GM12875 (cell line): ENCODE results near the gene ERBB3.

Experiments used
- H3K4me3 ChIP-seq: one replicate; pipeline ENCODE4 v1.5.1; 2011; ENCODE audit warnings: low read depth, low read length, control low read depth
- TF ChIP-seq, protein P1 (sequence below): IDR thresholded peaks from 2 replicates; pipeline ENCODE4 v1.5.1; 2011; ENCODE audit warnings: low read depth, mild to moderate bottlenecking, control low read depth, inconsistent platforms, low read length, moderate library complexity, borderline replicate concordance; ENCODE audit not compliant: insufficient read depth

Gene ERBB3

DNA sequence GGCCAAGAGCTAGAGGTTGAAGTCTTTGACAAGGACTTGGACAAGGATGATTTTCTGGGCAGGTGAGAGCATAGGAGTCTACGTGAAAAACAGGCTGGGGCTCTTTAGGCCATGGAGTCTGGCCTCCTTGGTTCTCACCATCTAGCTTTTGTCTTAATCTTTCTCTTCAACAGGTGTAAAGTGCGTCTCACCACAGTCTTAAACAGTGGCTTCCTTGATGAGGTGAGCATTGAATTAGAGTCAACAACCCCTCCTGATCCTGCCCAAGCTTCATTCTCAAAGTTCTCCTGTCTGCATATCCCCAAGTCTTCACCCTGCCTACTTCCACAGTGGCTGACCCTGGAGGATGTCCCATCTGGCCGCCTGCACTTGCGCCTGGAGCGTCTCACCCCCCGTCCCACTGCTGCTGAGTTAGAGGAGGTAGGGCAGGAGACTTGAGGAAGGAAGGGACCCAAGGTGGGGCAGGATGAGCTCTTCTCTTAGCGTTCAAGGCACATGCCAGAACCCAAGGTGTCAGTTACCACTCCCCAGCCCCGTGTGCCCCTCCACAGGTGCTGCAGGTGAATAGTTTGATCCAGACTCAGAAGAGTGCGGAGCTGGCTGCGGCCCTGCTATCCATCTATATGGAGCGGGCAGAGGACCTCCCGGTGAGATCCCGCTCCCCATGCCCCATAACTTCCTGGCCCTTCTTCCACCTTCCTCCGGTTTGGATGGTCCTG, 58.0 kb downstream of the ERBB3 start:
- H3K4me3 ChIP-seq: no peak overlapping the region
- TF ChIP-seq, protein P1, sequence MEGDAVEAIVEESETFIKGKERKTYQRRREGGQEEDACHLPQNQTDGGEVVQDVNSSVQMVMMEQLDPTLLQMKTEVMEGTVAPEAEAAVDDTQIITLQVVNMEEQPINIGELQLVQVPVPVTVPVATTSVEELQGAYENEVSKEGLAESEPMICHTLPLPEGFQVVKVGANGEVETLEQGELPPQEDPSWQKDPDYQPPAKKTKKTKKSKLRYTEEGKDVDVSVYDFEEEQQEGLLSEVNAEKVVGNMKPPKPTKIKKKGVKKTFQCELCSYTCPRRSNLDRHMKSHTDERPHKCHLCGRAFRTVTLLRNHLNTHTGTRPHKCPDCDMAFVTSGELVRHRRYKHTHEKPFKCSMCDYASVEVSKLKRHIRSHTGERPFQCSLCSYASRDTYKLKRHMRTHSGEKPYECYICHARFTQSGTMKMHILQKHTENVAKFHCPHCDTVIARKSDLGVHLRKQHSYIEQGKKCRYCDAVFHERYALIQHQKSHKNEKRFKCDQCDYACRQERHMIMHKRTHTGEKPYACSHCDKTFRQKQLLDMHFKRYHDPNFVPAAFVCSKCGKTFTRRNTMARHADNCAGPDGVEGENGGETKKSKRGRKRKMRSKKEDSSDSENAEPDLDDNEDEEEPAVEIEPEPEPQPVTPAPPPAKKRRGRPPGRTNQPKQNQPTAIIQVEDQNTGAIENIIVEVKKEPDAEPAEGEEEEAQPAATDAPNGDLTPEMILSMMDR: no peak

DNA sequence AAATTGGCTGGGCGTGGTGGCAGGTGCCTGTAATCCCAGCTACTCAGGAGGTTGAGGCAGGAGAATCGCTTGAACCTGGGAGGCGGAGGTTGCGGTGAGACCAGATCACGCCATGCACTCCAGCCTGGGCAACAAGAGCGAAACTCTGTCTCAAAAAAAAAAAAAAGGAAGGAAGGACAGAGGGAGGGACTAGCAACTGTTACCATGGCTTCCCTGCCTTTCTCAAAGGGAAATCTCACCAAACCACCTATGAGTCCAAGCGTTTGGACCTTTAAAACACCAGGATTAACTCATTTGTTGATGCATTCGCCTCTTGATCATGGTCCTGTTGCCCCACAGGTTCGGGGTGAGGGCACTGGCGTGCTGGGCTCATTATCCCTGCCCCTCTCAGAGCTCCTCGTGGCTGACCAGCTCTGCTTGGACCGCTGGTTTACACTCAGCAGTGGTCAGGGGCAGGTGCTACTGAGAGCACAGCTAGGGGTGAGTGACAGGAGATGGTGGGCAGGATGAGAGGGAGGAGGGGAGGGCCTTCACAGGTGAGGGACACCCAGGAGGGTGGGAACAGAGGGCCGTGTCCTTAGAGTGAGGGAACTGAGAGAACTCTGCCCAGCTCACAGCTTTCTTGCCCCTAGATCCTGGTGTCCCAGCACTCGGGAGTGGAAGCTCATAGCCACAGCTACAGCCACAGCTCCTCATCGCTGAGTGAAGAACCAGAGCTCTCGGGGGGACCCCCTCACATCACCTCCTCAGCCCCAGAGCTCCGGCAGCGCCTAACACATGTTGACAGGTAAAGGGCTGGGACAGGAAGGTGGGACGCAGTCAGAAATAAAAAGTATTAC, 62.2 kb downstream of the ERBB3 start:
- TF ChIP-seq, protein P1: no peak
- H3K4me3 ChIP-seq: no peak overlapping the region

DNA sequence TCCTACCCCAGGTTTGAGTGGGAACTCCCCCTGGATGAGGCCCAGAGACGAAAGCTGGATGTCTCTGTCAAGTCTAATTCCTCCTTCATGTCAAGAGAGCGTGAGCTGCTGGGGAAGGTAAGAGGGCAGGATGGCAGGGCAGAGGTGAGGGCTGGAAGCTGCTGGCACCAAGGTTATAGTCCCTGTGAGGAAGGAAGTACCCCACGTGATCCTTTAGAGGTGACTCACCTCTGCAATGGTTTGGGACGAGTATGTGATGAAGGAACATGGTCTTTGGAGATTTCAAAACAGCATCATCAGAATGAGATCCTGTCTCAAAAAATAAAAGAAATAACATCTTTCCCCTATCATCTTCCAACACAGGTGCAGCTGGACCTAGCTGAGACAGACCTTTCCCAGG, 63.3 kb downstream of the ERBB3 start:
- no peak overlapping the region for H3K4me3 ChIP-seq
- TF ChIP-seq, protein P1: no peak

DNA sequence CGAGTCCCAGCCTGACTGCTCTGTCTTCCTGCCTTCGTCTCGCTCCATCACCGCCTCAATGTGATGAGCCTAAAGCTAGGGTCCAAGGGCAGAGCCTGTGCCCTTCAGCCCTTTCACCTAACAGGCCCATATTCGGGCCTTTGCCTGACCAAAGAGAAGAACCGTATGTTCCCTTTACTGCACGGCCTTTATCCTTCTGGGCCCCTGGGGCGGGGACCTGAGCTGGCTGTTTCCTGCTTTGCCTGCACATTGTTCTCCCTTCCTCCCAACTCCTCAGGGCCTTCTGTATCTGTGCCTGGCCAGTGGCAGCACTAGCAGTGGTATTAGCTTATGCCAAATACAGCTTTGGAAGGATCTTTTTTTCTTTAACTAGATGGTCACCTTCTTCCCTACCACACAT, 63.9 kb downstream of the ERBB3 start:
- no peak overlapping the region for H3K4me3 ChIP-seq
- TF ChIP-seq, protein P1: no peak

DNA sequence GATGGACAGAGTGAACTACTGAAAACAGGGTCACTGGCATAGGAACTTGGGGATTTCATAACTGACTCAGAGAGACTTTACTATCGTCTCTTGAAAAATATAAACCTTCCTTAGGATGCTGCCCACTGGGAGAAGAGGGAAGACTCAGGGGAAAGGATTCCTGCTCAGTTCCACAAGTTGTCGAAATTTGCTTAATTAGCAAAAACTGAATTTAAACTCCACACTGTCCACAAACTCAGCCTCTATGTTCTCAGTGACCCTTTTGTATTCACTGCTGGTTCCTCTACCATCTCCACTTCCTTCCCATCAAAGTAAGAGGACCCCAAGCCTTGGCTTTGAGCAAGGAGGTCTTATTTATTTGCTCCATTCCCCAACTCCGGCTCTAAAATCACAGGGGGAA, 65.3 kb downstream of the ERBB3 start:
- TF ChIP-seq, protein P1: no peak
- H3K4me3 ChIP-seq: no peak overlapping the region

DNA sequence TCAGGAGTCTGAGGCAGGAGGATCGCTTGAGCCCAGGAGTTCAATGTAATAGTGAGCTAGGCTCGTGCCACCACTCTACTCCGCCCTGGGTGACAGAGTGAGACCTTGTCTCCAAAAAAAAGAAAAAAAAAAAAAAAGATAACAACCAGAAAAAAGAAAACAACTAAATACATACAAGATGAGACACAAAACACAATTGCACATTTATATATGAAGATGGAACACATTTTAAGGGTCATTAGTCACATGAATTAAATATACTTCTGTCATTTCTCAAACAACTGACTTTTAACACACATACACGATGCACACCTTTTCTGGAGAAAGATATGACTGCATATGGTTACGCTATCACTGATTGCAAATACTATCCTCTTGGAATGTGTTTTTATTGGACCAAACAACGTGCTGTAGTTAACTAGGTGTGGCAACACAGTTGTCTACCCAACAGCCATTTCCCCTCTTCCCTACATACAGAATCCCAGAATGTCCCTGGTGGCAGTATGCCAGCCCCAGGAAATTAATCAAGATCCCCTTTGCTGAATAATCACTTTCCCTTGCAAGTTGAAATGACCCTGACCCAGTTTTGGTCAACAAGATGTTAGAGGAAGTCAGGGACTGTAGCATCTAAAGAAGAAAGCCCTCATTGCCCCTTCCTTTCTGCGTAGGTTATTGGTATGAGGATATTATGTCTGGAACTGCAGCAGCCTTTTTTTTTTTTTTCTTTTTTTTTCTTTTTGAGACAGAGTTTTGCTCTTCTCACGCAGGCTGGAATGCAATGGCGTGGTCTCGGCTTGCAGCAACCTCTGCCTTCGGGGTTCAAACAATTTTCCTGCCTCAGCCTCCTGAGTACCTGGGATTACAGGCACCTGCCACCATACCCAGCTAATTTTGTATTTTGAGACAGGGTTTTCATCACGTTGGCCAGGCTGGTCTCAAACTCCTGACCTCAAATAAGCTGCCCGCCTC, 66.8 kb downstream of the ERBB3 start:
- no peak overlapping the region for H3K4me3 ChIP-seq
- TF ChIP-seq, protein P1: no peak
